Spinal cord (tissue), 10 donors: ENCODE measurements around the gene PRR12. TPM values are rescaled to one million over a fixed set of nuclear protein-coding genes. Genes with fewer than 3 reads are reported as not detected.

Experiments used
- DNase-seq, 6 donors: peaks; one replicate each; pipeline versions ENCODE4 v3.0.0 to v3.0.0-alpha.2; 2013 to 2015; ENCODE audit warnings: low spot score in 6 of 6, low read depth in 4 of 6
- H3K27ac ChIP-seq: one replicate; pipeline ENCODE4 v1.5.1; 2013; ENCODE audit warnings: low read depth, low read length, control low read depth
- H3K27me3 ChIP-seq: one replicate; pipeline ENCODE4 v1.6.1; 2013; ENCODE audit warnings: low read length; ENCODE audit not compliant: control insufficient read depth, insufficient read depth
- H3K36me3 ChIP-seq: one replicate; pipeline ENCODE4 v1.6.1; 2013; ENCODE audit warnings: low read length; ENCODE audit not compliant: control insufficient read depth, insufficient read depth
- H3K4me1 ChIP-seq: one replicate; pipeline ENCODE4 v1.6.1; 2013; ENCODE audit warnings: low read length; ENCODE audit not compliant: control insufficient read depth, insufficient read depth
- H3K4me3 ChIP-seq: one replicate; pipeline ENCODE4 v1.5.1; 2013; ENCODE audit warnings: low read depth, low read length, control low read depth
- H3K9me3 ChIP-seq: one replicate; pipeline ENCODE4 v1.6.1; 2013; ENCODE audit warnings: low read length; ENCODE audit not compliant: control insufficient read depth, insufficient read depth
- WGBS: methylation state at CpG from one replicate; pipeline ENCODE4 v1.1.5; 2013; ENCODE audit warnings: missing lambda C conversion rate; ENCODE audit not compliant: insufficient coverage; 5-methylcytosine and 5-hydroxymethylcytosine counted together
- polyA plus RNA-seq, 2 donors: library from polyadenylated mRNA; unstranded; fragments of 120-200 nt; gene quantifications; one replicate each; pipeline ENCODE4 v1.2.1, GENCODE V29; 2013; ENCODE audit not compliant: insufficient read length in 2 of 2
- total RNA-seq, 2 donors: library from RNA; depleted of rRNA in 1 of 2; stranded (reverse); fragments of 120-200 nt in 1 of 2; fragments of >200 nt in 1 of 2; gene quantifications; one replicate each; pipeline versions ENCODE4 v1.2.3 to v1.2.4, GENCODE V29; 2013 to 2014
- donor health status: healthy.

Gene PRR12
- total and polyA plus RNA-seq, 4 donors: 6.6 to 42.3 (median 22.9) TPM

DNA sequence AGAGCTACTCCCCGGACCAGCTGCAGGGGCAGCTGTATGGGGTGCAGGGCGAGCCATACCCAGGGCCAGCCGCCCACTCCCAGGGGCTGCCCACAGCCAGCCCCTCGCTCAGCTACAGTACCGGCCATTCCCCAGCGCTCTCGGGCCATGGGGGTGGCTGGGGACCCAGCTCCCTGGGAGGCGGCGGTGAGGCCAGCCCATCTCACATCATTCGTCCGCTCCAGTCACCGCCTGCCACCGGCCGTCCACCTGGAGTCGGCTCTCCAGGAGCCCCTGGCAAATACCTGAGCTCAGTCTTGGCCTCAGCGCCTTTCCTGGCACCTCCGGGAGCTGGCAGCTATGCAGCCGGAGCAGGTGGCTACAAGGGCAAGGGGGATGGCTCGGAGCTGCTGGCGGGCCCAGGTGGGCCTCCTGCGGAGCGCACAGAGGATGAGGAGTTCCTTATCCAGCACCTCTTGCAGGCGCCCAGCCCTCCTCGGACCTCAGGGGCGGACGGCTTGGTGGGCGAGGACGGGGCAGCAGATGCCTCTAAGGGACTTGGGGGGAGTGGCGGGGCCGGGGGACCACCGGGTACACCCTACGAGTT, 4.9 kb downstream of the PRR12 start:
- Histone ChIP-seq H3K27me3 (no peaks in the 10 kb centered on the region), H3K4me1 (peaks cover 24% of the 10 kb centered on the region), H3K36me3 (peaks cover 76% of the 10 kb centered on the region), H3K9me3 (no peaks in the 10 kb centered on the region), H3K4me3 (no peak overlapping the region), H3K27ac (no peak overlapping the region)
- WGBS: 95% methylated on average over 29 of the region's 32 CpGs
- DNase-seq: no peak

DNA sequence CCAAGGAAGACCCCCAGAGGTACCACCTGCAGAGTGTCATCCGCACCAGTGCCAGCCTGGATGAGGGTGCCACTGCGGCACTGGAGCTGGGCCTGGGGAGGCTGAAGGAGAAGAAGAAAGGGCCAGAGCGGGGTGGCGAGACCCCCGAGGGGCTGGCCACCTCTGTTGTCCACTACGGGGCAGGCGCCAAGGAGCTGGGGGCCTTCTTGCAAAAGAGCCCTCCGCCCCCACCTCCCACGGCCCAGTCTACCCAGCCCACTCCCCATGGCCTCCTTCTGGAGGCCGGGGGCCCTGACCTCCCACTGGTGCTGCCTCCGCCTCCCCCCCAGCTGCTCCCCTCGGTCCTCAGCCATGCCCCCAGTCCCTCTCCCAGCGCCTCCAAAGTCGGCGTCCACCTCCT, 5.4 kb downstream of the PRR12 start:
- Histone ChIP-seq H3K36me3 (peaks cover 81% of the 10 kb centered on the region), H3K4me1 (peaks cover 24% of the 10 kb centered on the region), H3K27me3 (no peaks in the 10 kb centered on the region), H3K27ac (no peak overlapping the region), H3K4me3 (no peak overlapping the region), H3K9me3 (no peaks in the 10 kb centered on the region)
- no peak for DNase-seq
- 92% methylated on average over 12 of the region's 15 CpGs for WGBS

DNA sequence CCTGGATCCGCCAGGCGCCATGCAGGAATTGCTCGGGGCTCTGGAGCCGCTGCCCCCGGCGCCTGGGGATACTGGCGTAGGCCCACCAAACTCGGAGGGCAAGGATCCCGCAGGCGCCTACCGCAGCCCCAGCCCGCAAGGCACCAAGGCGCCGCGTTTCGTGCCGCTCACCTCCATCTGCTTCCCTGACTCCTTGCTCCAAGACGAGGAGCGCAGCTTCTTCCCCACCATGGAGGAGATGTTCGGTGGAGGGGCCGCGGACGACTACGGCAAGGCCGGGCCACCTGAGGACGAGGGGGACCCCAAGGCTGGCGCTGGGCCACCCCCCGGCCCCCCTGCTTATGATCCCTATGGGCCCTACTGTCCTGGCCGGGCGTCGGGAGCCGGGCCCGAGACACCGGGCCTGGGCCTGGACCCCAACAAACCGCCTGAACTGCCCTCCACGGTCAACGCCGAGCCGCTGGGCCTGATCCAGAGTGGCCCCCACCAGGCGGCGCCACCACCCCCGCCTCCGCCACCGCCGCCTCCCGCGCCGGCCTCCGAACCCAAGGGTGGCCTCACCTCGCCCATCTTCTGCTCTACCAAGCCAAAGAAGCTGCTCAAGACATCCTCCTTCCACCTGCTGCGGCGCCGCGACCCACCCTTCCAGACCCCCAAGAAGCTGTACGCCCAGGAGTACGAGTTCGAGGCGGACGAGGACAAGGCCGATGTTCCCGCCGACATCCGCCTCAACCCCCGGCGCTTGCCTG, 6.1 kb downstream of the PRR12 start:
- Histone ChIP-seq H3K4me3 (no peak overlapping the region), H3K27ac (no peak overlapping the region), H3K4me1 (peaks cover 21% of the 10 kb centered on the region), H3K27me3 (no peaks in the 10 kb centered on the region), H3K36me3 (peaks cover 85% of the 10 kb centered on the region), H3K9me3 (no peaks in the 10 kb centered on the region)
- DNase-seq: no peak
- 97% methylated on average over 56 of the region's 65 CpGs for WGBS

DNA sequence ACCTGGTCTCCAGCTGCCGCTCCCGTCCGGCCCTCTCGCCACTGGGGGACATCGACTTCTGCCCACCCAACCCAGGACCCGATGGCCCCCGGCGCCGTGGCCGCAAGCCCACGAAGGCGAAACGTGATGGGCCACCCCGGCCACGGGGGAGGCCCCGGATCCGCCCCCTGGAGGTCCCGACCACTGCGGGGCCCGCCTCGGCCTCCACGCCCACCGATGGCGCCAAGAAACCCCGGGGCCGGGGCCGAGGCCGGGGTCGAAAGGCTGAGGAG, 6.7 kb downstream of the PRR12 start:
- Histone ChIP-seq H3K36me3 (peaks cover 90% of the 10 kb centered on the region), H3K4me3 (no peak overlapping the region), H3K27me3 (no peaks in the 10 kb centered on the region), H3K27ac (no peak overlapping the region), H3K9me3 (no peaks in the 10 kb centered on the region), H3K4me1 (peaks cover 16% of the 10 kb centered on the region)
- DNase-seq: no peak
- 95% methylated on average over 29 of the region's 29 CpGs for WGBS

DNA sequence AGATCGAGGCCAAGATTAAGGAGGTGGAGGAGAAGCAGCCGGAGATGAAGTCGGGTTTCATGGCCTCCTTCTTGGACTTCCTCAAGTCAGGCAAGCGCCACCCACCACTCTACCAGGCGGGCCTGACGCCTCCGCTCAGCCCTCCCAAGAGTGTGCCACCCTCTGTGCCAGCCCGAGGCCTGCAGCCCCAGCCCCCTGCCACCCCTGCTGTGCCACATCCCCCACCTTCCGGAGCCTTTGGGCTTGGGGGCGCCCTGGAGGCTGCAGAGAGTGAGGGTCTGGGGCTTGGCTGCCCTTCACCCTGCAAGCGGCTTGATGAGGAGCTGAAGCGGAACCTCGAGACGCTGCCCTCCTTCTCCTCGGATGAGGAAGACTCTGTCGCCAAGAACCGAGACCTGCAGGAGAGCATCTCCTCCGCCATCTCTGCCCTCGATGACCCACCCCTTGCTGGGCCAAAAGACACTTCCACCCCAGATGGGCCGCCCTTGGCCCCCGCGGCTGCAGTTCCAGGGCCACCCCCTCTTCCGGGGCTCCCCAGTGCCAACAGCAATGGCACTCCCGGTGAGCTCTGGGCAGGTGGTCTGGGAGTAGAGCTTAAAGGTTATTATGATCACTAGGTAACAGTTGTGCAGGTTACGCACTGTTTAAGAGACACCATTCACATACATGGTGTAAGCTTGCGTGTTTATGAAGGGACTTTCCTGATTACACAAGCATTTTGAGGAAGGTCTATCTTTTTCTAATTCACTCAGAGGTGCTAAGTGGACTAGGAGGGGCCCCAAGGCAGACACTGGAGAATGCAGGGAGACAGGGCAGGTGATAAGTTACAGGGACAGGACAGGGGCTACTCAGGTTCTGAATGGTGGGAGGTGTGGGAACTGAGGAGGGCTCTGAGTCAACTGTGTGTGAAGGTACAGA, 8.7 kb downstream of the PRR12 start:
- no peaks in the 10 kb centered on the region for H3K4me1 ChIP-seq
- no peaks in the 10 kb centered on the region for H3K9me3 ChIP-seq
- no peaks in the 10 kb centered on the region for H3K27me3 ChIP-seq
- peaks cover 98% of the 10 kb centered on the region for H3K36me3 ChIP-seq
- no peak overlapping the region for H3K27ac ChIP-seq
- DNase-seq: no peak
- 98% methylated on average over 17 of the region's 26 CpGs for WGBS
- H3K4me3 ChIP-seq: no peak overlapping the region

DNA sequence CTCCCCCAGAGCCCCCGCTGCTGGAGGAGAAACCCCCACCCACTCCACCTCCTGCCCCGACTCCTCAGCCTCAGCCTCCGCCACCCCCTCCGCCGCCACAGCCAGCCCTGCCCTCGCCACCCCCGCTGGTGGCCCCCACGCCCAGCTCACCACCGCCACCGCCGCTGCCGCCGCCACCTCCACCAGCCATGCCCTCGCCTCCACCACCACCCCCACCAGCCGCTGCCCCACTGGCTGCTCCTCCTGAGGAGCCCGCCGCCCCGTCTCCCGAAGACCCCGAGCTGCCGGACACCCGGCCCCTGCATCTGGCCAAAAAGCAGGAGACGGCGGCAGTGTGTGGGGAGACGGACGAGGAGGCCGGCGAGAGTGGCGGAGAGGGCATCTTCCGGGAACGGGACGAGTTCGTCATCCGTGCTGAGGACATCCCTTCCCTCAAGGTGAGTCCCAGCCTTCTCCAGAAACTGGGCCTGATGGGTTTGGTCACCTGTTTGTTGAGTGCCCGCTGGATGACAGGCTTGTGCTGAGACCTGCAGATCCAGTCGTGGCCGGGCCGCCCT, 10.6 kb downstream of the PRR12 start:
- no peaks in the 10 kb centered on the region for H3K4me1 ChIP-seq
- H3K27me3 ChIP-seq: no peaks in the 10 kb centered on the region
- DNase-seq: no peak
- 94% methylated on average over 28 of the region's 38 CpGs for whole genome bisulfite sequencing
- no peak overlapping the region for H3K27ac ChIP-seq
- no peak overlapping the region for H3K4me3 ChIP-seq
- H3K9me3 ChIP-seq: no peaks in the 10 kb centered on the region
- H3K36me3 ChIP-seq: peaks cover 98% of the 10 kb centered on the region

DNA sequence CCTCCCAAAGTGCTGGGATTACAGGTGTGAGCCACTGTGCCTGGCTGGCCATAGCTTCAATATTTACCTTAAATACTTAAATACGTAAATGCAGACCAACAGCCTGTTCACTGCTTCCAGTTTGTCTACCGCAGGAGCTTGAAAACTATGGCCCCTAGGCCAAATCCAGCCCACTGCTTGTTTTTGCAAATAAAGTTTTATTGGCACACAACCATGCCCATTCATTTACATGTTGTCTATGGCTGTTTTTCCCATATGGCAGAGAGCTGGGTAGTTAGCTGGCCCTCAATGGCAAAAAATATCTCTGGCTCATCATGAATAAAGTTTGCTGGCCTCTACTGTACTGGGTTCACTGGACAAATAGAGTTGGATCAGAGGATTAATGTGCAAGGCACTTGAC, 11.8 kb downstream of the PRR12 start:
- no peaks in the 10 kb centered on the region for H3K9me3 ChIP-seq
- H3K27ac ChIP-seq: no peak overlapping the region
- 95% methylated on average over 2 of the region's 2 CpGs for WGBS
- DNase-seq: no peak
- no peak overlapping the region for H3K4me3 ChIP-seq
- H3K36me3 ChIP-seq: peaks cover 97% of the 10 kb centered on the region
- H3K27me3 ChIP-seq: no peaks in the 10 kb centered on the region
- no peaks in the 10 kb centered on the region for H3K4me1 ChIP-seq

DNA sequence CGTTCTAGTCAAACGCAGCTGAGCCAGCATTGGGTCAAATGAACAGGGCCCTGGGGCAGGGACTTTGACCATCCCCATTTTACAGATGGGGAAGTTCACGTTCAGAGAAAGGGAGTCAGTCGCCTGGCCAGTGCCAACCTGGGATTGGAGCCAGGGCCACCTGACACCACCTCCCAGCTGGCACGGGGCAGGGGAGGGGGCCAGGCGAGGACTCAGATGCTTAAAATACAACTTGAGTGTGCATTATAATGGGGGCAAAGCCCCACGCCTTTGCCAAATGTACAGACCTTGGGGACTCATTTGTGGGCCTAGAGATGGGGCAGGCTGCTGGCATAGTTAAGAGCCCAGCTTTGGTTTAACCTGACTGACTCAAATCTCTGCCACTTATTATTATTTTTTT, 14.6 kb downstream of the PRR12 start:
- 90% methylated on average over 7 of the region's 7 CpGs for WGBS
- Histone ChIP-seq H3K4me3 (no peak overlapping the region), H3K36me3 (peaks cover 97% of the 10 kb centered on the region)

DNA sequence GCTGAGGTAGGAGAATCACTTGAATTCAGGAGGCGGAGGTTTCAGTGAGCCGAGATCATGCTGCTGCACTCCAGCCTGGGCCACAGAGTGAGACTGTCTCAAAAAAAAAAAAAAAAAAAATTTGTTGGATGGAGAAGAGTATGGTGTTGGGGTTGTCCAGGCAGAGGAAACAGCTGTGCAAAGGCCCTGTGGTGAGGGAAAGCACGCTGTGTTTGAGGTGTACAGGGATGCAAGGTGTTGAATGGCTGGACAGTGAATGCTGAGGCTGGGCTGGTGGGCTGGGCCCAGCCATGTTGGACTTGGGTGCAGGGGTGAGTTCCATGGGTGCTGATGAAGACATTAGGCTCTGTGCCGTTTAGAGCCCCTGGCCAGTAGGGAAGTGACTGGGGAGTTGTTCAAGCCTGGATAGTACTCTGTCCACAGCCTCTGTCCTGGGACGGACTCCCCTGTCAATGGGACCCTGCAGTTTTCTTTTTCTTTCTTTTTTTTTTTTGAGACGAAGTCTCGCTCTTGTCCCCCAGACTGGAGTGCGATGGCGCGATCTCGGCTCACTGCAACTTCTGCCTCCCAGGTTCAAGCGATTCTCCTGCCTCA, 18.6 kb downstream of the PRR12 start:
- Histone ChIP-seq H3K4me1 (no peaks in the 10 kb centered on the region), H3K36me3 (peaks cover 91% of the 10 kb centered on the region), H3K27me3 (no peaks in the 10 kb centered on the region), H3K4me3 (no peak overlapping the region), H3K9me3 (no peaks in the 10 kb centered on the region), H3K27ac (no peak overlapping the region)
- no peak for DNase-seq
- WGBS: 97% methylated on average over 5 of the region's 12 CpGs

More for the DNA sequence above, 14.6 kb downstream of the PRR12 start:
- H3K27me3 ChIP-seq: no peaks in the 10 kb centered on the region
- DNase-seq: no peak
- H3K9me3 ChIP-seq: no peaks in the 10 kb centered on the region
- no peaks in the 10 kb centered on the region for H3K4me1 ChIP-seq
- H3K27ac ChIP-seq: no peak overlapping the region
